GM12865 (cell line): ENCODE results near the gene SHMT1.

Source experiments
- DNase-seq: peaks from one replicate; pipeline ENCODE4 v3.0.0; 2010; ENCODE audit warnings: low read depth
- H3K4me3 ChIP-seq: 2 replicates; pipeline ENCODE4 v1.5.1; 2011; ENCODE audit warnings: mild to moderate bottlenecking, low read depth, low read length, control low read depth
- CTCF ChIP-seq: IDR thresholded peaks from 2 replicates; pipeline ENCODE4 v1.5.1; 2011; ENCODE audit warnings: low read length, control low read depth, low read depth, inconsistent platforms; ENCODE audit not compliant: insufficient read depth; ENCODE audit errors: missing control alignments

Gene SHMT1

GRCh38 chr17:18319604-18320256 lies 43.6 kb downstream of the SHMT1 start:
- peak; percentile 36 for DNase-seq
- no peak overlapping the region for H3K4me3 ChIP-seq
- TF ChIP-seq CTCF, result peak; percentile 23

- no peak overlapping the region for H3K4me3 ChIP-seq
- no peak for TF ChIP-seq CTCF
- DNase-seq, result no peak
Measured at GRCh38 chr17:18318771-18319450, 44.4 kb downstream of the SHMT1 start.

- no peak for TF ChIP-seq CTCF
- no peak for DNase-seq
- no peak overlapping the region for H3K4me3 ChIP-seq
Measured at GRCh38 chr17:18318117-18318516, 45.2 kb downstream of the SHMT1 start.

GRCh38 chr17:18315961-18316360 lies 47.4 kb downstream of the SHMT1 start:
- no peak for TF ChIP-seq CTCF
- no peak for DNase-seq
- H3K4me3 ChIP-seq, result peak overlapping the region; percentile 98

- no peak for TF ChIP-seq CTCF
- peak overlapping the region; percentile 98 for H3K4me3 ChIP-seq
- DNase-seq, result no peak
Measured at GRCh38 chr17:18315562-18315922, 47.8 kb downstream of the SHMT1 start.

- DNase-seq, result peak; percentile 98
- TF ChIP-seq CTCF, result no peak
- H3K4me3 ChIP-seq, result peak within 1 kb of the TSS; percentile 98
Measured at GRCh38 chr17:18314731-18315561, 48.4 kb downstream of the SHMT1 start, which contains the start of the genes SMCR8 and TOP3A. SMCR8 (plus strand) TSS chr17:18315293; CDS start chr17:18315790, 497 bp downstream. TOP3A (minus strand) TSS chr17:18314994; CDS start chr17:18314778, 216 bp downstream.
